HUES48 (cell line): ENCODE results near the gene IFNG-AS1.
A peak's percentile ranks its signal among the peaks of the same experiment; 100 is the strongest.

ENCODE experiments used
- H3K27ac ChIP-seq: one replicate; pipeline ENCODE4 v1.7.0; 2013; ENCODE audit warnings: low read depth, low read length, inconsistent platforms
- H3K27me3 ChIP-seq: 2 replicates; pipeline ENCODE4 v1.6.1; 2013; ENCODE audit warnings: mild to moderate bottlenecking, low read length; ENCODE audit not compliant: control insufficient read depth, insufficient read depth
- H3K36me3 ChIP-seq: 2 replicates; pipeline ENCODE4 v1.6.1; 2013; ENCODE audit warnings: low read length; ENCODE audit not compliant: control insufficient read depth, insufficient read depth
- H3K4me1 ChIP-seq: 2 replicates; pipeline ENCODE4 v1.6.1; 2013; ENCODE audit warnings: mild to moderate bottlenecking, low read length; ENCODE audit not compliant: control insufficient read depth, insufficient read depth
- H3K4me3 ChIP-seq: 2 replicates; pipeline ENCODE4 v1.5.1; 2013; ENCODE audit warnings: mild to moderate bottlenecking, low read depth, low read length
- H3K9ac ChIP-seq: 2 replicates; pipeline ENCODE4 v1.6.1; 2013; ENCODE audit warnings: mild to moderate bottlenecking, low read depth, low read length, moderate library complexity
- H3K9me3 ChIP-seq: 2 replicates; pipeline ENCODE4 v1.6.1; 2013; ENCODE audit warnings: low read length; ENCODE audit not compliant: control insufficient read depth, insufficient read depth

The IFNG-AS1 gene

DNA sequence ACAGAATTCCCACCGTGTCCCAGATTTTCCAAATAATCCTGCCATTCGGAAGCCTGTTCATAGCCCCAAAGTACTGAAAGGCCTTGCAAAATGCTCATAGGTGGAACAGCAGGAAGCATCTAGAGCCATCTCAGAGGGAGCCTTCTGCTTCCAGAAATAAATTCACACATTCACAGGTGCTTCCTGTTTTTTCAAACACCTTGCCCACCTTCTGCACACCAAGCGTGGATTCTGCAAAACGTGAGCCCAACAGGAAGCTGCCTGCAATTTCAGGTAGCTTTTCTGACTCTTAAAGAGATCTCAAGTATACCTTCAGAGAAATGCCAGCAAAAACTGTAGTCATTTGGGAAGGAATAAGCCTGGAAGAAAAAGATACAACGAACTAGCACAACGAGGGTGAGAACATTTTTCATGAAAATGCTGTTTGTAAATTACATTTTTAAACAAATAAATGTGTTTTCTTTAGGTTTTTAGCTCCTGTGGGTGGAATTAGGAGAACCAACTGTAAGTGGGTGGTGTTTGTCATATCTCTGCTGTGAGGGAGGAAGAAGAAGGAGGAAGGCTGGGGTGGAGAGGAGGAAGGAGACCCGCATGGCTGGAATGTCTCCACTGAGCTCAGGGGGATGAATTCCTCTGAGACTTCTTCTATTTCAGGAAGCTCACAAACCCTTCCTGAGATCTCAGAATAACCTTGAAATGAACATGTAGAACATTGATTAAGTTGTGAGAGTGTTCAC lies at the start of gene IFNG-AS1:
IFNG-AS1 (plus strand) TSS at position 264 of the 737 bp plus-strand sequence.
- H3K9ac ChIP-seq = no peak within 1 kb of the TSS
- no peak within 1 kb of the TSS for H3K27ac ChIP-seq
- no peaks in the 10 kb centered on the region for H3K4me1 ChIP-seq
- no peaks in the 10 kb centered on the region for H3K9me3 ChIP-seq
- no peak within 1 kb of the TSS for H3K4me3 ChIP-seq
- H3K36me3 ChIP-seq = no peaks in the 10 kb centered on the region
- no peaks in the 10 kb centered on the region for H3K27me3 ChIP-seq

DNA sequence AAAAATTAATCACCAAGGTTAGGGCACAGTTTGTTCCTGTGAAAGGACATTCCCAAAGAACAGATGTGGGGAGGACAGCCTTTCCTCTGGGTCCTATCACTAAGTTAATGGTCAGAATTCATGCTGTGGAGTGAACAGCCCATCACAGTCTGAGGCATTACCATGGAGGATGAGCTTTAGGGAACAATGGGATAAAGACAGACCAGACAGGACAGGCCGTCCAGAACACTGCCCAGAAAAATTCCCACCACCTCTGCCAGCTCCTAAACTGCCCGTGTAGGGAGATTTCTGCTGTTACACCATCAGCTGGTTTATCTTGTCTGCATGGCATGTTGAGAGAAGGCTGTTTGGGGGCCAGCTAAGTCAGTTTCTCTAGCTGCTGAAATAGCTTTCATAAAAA lies 49.6 kb upstream of the IFNG-AS1 start:
- Histone ChIP-seq H3K36me3 (no peaks in the 10 kb centered on the region), H3K4me3 (no peak overlapping the region), H3K9me3 (no peaks in the 10 kb centered on the region)

DNA sequence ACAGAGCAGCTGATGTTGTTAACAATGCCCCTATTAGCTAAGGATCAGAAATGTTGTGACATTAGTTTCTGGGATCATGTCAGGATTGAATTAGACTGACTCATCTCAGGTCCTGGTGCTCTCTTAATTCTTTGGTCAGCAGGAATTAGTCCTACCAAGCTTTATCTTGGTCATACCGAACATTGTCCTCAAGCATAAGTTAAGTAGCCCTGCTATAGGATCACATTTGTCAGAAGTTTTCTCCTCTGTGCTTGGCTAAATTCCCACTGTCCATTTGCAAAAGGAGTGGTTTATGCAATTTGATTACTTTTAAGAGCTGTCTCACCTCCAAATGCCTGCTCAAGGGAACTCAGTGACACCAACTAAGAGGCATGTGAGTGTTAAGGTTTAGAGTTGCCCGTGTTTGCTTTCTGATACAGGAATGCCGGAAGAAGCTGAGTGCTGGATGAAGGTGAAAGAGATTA lies 48.4 kb upstream of the IFNG-AS1 start:
- no peak overlapping the region for H3K9ac ChIP-seq

More for the DNA sequence above, 49.6 kb upstream of the IFNG-AS1 start:
- peaks cover 22% of the 10 kb centered on the region for H3K4me1 ChIP-seq
- H3K27me3 ChIP-seq = no peaks in the 10 kb centered on the region
- H3K9ac ChIP-seq = no peak overlapping the region
- H3K27ac ChIP-seq = no peak overlapping the region

DNA sequence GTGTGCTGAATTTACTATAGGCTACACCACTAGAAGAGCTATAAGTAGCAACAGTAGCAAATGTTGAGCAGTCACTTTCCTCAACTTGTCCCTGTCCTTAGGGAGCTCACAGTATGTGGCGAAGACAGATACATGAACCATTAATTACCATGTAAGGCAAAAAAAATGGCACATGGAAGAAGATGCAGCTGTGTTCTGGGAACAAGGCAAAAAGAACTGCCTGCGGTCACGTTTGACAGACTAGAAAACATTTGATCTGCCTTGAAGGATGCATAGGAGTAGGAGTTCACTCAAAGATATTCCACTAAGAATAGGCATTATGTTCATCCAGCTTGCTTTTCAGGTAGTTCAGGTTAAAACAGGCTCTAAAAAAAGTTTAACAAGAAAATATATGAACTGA lies 46.5 kb upstream of the IFNG-AS1 start:
- peaks cover 22% of the 10 kb centered on the region for H3K4me1 ChIP-seq
- no peak overlapping the region for H3K9ac ChIP-seq
- H3K9me3 ChIP-seq = no peaks in the 10 kb centered on the region
- H3K27me3 ChIP-seq = no peaks in the 10 kb centered on the region
- H3K27ac ChIP-seq = no peak overlapping the region
- no peak overlapping the region for H3K4me3 ChIP-seq
- no peaks in the 10 kb centered on the region for H3K36me3 ChIP-seq

More for the DNA sequence above, 48.4 kb upstream of the IFNG-AS1 start:
- no peaks in the 10 kb centered on the region for H3K36me3 ChIP-seq
- no peak overlapping the region for H3K4me3 ChIP-seq
- H3K27me3 ChIP-seq = no peaks in the 10 kb centered on the region
- peak overlapping the region; percentile 44 for H3K27ac ChIP-seq
- H3K9me3 ChIP-seq = no peaks in the 10 kb centered on the region
- H3K4me1 ChIP-seq = peaks cover 22% of the 10 kb centered on the region

DNA sequence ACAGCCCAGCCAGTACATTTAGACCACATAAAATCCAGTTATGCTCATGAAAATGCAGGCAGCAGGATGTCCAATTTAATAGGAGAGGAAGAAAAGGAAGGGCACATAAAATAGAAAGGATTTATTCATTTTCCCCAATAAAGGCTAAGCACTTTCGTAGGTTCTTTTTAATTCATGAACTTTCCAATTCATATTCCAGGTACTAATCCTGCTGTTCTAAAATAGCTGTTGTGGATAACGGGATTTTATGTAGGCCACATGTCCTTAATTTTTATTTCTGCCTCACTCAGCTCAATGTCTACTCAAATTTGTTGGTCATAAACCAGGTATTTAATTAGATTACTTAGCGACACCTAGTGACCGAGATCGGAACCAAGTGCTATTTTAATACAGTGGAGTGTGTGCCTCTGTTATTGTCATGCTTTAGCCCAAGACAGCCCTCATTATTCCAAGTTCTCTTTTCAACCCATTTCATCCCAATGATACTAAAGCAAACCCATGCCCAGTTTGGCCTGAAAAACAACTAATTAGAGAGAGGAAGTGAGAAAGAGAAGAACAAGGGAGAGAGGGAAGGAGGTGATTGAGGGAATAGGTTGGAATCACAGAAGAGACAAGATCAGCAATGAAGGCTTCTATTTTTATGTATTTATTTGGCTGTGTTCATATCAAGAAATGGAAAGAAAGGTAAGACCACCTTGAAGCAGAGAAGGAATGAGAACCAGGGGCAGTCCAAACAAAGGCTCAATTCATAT lies 45.9 kb upstream of the IFNG-AS1 start:
- Histone ChIP-seq H3K27ac (no peak overlapping the region), H3K9me3 (no peaks in the 10 kb centered on the region), H3K27me3 (no peaks in the 10 kb centered on the region), H3K36me3 (no peaks in the 10 kb centered on the region), H3K9ac (no peak overlapping the region), H3K4me1 (peaks cover 22% of the 10 kb centered on the region), H3K4me3 (no peak overlapping the region)

DNA sequence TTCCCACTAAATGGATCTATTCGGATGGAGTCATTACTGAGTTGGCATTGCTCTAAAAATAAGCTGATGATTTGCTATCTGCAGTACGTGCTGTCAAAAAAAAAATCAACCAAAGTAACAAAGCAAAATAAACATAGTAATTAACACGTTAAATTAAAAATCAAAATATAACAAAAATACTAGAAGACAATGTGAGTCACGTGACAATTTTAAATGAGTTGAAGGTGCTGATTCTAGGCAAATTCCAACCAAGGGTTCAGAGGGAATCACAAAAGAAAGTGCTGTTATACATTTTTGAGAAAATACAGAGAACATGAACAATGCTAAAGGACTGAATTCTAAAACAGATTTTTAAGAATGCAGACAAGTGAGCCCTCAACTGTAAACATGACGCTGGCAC lies 45.2 kb upstream of the IFNG-AS1 start:
- Histone ChIP-seq H3K9me3 (no peaks in the 10 kb centered on the region), H3K27ac (no peak overlapping the region), H3K4me1 (peaks cover 22% of the 10 kb centered on the region), H3K4me3 (no peak overlapping the region), H3K36me3 (no peaks in the 10 kb centered on the region), H3K27me3 (no peaks in the 10 kb centered on the region), H3K9ac (no peak overlapping the region)

DNA sequence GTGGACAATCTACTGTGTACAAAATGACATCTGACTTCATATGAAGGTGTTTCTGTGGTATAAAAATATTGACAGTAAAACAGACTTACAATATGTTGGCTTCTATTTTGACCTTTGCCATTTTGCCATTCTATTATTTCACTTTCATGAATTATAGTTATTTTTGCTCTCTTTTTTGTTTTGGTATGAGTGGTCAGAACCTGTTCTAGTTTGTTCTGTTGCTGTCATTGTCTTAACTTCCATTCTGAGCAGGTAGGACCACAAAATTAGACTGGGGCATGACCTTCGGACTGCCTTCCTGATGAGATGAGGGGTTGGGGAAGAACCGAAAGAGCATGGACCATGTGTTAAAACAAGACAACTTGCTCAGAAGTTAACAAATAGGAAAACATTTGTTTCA lies 36.5 kb upstream of the IFNG-AS1 start:
- H3K27me3 ChIP-seq = no peaks in the 10 kb centered on the region
- no peak overlapping the region for H3K27ac ChIP-seq
- no peaks in the 10 kb centered on the region for H3K9me3 ChIP-seq
- H3K4me1 ChIP-seq = no peaks in the 10 kb centered on the region
- H3K4me3 ChIP-seq = no peak overlapping the region
- no peaks in the 10 kb centered on the region for H3K36me3 ChIP-seq
- H3K9ac ChIP-seq = no peak overlapping the region

DNA sequence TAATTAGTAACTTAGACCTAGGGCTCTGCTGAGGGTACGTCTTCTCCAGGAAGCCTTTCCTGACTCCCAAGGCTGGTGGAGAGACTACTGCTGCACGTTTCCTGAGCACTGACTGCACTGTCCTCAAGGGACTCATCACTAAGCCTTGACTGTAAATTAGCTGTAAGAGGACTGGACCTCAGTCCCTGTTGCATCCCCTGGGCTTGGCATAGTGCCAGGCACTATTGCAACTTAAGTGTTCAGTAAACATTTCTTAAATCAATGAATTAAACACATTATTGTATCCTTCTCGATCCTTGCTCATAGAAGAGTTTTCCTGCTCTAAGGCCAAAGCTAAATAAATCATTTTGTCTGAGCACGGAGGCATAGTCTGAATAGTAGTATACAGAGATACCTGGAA lies 31.9 kb upstream of the IFNG-AS1 start:
- H3K9ac ChIP-seq = no peak overlapping the region
- no peaks in the 10 kb centered on the region for H3K9me3 ChIP-seq
- no peaks in the 10 kb centered on the region for H3K4me1 ChIP-seq
- H3K4me3 ChIP-seq = no peak overlapping the region
- H3K27ac ChIP-seq = no peak overlapping the region
- H3K27me3 ChIP-seq = no peaks in the 10 kb centered on the region
- H3K36me3 ChIP-seq = no peaks in the 10 kb centered on the region

DNA sequence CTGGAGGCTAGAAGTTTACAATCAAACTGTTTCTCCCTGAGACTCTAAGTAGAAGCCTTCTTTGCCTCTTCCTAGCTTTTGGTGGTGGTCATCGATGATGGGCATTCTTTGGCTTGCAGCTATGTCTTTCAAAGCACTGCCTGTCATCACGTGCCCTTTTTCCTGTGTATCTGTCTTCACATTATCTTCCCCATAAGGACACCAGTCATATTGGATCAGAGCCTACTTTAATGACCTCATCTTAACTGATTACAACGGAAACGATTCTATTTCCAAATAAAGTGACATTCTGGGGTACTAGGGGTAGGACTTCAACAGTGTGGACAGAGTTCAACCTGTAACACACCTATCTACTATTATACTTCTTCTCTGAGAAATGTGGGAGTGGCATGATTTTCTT lies 31.1 kb upstream of the IFNG-AS1 start:
- Histone ChIP-seq H3K27me3 (no peaks in the 10 kb centered on the region), H3K4me3 (no peak overlapping the region), H3K27ac (no peak overlapping the region), H3K9ac (no peak overlapping the region), H3K4me1 (no peaks in the 10 kb centered on the region), H3K9me3 (no peaks in the 10 kb centered on the region), H3K36me3 (no peaks in the 10 kb centered on the region)

DNA sequence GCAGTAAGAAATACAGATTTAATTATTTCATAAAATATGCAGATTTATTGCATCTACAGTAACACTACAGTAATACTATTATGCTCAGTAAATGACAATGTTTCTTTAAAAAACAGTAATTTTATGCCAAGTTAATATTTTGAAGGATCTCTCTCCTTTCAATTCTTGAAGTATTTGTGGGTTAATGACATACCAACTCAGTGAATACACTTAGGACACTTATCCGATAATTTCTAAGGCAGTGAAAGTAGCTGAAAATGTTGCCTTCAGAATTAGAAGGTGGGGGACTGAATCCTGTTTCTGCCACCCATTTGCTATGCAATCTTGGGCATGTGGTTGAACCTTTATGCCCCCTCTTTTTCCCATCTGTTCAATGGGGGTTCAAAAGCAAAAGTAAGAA lies 24.8 kb upstream of the IFNG-AS1 start:
- Histone ChIP-seq H3K36me3 (no peaks in the 10 kb centered on the region), H3K4me1 (no peaks in the 10 kb centered on the region), H3K9me3 (no peaks in the 10 kb centered on the region), H3K4me3 (no peak overlapping the region), H3K27me3 (no peaks in the 10 kb centered on the region), H3K9ac (no peak overlapping the region), H3K27ac (no peak overlapping the region)

DNA sequence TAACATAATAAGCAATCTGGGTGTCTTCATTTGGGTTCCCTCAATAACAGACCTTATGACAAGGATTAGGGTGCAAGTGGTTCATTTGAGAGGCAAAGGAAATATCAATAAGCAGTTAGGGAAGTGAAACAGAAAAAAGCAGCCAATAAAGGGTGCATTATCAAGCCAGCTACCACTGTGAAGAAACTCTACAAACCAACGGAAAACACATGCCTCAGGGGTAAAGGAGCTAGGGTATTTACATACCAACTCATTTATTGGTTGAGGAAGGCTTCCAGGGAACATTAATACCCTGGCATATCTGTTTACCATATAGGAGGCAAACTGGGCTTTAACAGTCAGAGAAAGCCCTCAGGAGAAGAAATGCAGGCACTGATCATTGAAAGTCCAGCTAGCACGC lies 22.7 kb upstream of the IFNG-AS1 start:
- no peak overlapping the region for H3K4me3 ChIP-seq
- H3K9me3 ChIP-seq = no peaks in the 10 kb centered on the region
- H3K4me1 ChIP-seq = no peaks in the 10 kb centered on the region
- H3K27ac ChIP-seq = no peak overlapping the region
- H3K9ac ChIP-seq = no peak overlapping the region
- no peaks in the 10 kb centered on the region for H3K36me3 ChIP-seq
- H3K27me3 ChIP-seq = no peaks in the 10 kb centered on the region
